GM21786 (cell line): ENCODE data around the gene EMX1.

Experiments
- ATAC-seq: cut with Tn5 transposase; IDR thresholded peaks from one replicate; pipeline ENCODE4 v1.9.1; 2021; ENCODE audit not compliant: unreplicated experiment

Gene EMX1

DNA sequence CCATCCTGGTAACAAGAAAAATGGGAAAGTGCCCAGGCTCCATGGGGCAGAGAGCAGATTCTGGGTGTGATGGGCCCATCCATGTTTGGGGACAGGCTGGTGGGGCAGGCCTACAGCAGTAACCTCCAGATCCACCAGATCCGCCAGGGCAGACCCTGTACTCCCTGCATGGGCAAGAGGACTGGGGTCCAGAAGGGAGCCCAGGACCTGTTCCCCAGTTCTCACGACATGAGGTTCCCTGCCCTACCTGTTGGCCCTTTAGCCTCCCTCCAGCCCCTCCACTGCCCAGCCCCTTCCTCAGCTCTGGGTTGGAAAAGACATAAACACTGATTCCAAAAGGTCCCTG lies 38.7 kb downstream of the EMX1 start:
- no peak for ATAC-seq

DNA sequence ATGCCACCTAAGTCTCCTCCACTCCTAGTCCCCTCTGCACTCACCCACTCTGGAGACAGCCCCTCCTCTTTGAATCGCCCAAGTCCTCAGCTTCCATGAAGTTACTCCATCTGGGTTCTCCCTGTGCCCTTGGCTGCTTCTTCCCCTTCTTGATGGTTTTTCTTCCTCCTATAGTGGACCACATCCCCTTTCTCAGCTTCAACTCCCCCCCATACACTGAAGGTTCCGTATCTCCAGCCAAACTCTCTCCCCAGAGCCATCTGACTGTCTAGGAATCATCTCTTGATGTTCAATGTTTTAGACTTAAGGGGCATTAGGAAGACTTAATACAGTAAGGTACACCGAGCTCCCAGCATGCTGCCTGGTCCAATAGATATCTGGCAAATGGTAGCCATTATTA lies 39.6 kb downstream of the EMX1 start:
- no peak for ATAC-seq

DNA sequence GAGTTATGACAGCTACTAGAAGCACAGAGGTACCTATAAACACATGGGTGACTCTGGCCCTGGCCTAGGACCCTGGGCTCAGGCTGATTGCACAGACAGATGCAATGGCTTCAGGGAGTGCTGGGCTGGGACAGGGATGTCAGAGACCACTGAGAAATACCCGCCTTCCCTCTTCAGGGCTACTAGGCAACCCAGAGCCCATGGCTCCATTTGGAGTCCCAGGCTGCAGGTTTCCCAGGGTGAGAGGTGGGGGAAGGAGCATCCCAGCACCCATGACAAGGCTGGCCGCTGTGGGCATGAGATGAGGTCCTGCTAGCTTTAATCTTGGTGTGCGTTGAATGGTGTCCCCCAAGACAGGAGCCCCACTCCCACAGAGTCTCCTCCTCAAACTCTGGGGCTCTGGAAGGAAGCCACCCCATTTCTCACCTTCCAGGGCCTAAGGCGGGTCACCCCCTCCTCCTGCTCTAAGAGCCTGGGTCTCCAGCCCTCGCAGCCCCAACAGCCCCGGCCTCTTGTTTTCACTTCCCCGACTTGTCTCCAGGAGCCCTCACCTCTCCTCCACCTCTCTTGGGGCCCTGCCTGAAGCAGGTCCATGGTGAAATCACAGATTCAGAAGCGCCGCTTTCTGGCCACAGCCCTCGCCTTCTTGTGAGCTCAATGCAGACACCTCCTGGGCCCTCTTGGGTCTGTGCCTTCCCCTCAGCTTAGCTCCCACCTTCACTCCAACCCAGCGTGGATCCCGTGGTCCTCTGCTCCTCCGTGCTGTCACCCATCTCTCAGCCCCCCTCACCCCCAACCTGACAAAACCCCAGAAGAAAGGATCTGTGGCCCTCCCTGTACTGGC lies 41.4 kb downstream of the EMX1 start:
- ATAC-seq, result no peak

DNA sequence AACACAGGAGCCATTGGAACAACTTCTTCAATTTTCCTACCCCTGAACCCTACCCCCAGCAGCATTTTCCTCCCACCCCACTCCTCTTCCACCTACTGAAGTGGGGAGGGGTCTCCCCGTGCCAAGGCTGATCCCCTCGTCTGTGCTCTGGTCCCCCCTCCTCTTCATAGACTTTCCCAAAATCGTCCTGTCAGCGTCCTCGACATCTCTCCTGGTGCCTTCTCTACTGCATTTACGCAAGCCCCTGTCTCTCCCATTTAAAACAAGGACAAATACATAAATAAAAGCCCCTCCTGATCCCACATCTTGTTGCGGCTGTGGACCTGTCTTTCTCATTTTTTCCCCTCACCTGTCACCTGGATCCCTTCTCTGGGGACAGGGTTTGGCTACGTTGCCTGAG lies 42.2 kb downstream of the EMX1 start:
- ATAC-seq, result no peak

DNA sequence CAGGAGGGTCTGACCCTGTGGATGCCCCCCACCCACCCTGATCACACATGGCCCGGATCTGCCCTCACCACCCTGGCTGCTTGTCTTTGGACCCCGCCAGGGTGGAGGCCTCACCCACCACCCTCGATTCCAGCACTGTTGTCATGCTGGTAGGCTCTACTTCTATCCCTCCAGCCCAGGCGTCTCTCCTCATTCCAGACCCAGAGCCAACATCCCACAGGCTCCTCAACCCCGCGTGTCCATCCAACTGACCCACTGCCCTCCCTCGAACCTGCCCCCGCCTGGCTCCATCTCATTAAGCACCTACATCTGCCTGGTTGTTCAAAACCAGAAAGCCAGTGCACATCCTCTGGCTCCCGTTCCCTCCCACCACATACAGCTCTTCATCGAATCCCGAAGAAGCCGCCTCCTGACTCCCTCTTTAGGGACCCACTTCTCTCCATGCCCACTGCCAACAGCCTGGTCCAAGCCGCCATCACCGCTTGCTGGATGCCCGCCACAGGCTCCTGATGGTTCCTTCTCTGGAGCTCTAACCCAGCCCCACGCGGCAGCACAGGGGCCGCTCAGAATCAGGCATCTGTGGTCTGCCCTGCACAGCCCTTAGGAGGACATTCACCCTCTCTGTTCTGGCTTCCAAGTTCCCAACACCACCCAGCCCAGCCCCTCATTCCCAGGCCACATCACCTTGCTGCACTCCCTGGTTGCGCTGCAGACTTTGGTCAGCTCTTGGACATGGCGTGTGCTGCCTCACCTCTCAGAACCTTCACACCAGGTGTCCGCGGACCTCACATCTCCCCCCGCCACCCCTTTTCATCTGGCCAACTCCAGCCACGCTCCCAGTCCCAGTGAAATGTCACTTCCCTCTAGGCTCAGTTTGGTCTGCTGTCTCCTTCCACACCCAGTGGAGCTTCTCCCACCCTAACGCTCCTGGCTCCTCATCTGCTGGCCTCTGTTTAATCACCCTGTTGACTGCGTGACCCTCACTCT lies 43.0 kb downstream of the EMX1 start:
- no peak for ATAC-seq

DNA sequence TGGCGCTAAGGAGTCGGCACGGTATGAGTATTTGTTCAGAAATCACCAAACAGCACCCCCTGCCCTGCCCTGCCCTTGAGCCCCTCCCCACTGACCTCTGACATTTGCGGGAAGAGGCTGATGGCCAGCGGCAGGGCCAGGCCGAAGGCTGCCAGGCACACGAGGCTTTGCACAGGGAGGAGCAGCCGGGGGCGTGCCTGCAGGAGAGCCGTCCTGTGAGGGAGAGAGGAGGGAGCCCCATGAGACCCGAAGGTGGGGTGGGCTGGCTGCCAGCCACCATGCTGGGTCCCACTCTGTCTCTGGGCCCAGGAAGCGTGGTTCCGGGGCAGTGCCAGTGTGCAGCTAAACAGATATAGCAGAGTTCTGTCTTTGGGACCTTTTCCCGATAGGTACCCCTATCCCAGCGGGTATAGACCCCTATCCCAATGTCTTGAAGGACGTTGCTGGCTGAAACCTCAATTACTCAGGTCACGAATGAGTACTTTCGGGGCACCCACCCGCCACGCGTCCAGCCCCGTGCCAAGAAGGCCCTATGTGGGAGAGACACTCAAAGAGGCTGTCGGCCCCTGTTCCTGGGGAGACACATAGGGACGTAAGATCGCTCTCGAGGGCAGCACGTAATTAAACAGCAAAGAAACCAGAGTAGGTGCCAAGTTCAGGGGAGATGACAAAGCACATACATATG lies 43.9 kb downstream of the EMX1 start:
- ATAC-seq, result no peak

DNA sequence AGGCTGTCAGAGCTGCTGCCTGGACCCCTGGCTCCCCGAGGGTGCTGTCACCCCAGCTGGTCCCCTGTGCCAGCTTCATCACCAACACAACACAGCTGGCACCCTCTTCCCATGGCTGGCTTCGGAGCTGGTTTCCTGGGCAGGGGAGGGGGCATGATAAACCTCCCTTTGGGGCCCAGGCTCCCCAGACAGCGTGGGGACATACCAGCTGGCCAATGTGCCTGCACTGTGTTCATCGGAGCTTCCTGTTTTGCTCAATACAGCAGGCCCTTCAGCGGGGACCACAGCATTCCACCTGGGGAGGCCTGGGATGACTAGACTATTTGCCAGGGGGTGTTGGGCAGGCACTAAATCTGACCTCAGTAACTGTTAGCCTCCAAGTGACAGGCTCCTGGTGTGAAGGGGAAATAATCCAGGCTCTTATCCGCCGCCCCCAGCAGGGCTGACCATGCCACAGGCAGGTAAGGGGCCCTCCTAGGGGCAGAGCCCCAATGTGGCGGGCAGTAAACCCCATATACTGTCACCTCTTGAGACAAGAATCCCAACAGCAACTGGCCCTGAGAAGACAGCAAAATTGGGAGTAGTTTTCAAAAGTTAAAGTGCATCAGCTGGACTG lies 44.6 kb downstream of the EMX1 start:
- no peak for ATAC-seq

DNA sequence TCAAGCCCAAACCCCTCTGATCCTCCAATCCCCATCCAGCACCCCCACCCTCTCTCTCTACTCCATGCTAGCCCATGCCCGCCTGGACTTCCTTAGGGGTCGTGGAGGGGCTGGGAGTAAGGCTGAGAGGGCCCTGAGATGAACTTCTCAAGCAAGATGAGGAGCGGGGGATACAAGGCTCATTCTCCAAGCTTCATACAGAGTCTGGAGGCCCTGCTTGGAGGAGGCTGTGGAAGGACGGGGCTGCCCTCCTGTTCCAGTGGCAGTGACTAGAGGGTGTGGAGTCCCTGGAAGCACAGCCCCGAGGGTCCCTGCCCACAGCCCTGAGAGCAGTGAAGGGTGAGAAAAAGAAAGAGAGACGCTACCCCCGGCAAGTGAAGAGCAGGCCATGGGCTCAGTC lies 45.6 kb downstream of the EMX1 start:
- no peak for ATAC-seq

DNA sequence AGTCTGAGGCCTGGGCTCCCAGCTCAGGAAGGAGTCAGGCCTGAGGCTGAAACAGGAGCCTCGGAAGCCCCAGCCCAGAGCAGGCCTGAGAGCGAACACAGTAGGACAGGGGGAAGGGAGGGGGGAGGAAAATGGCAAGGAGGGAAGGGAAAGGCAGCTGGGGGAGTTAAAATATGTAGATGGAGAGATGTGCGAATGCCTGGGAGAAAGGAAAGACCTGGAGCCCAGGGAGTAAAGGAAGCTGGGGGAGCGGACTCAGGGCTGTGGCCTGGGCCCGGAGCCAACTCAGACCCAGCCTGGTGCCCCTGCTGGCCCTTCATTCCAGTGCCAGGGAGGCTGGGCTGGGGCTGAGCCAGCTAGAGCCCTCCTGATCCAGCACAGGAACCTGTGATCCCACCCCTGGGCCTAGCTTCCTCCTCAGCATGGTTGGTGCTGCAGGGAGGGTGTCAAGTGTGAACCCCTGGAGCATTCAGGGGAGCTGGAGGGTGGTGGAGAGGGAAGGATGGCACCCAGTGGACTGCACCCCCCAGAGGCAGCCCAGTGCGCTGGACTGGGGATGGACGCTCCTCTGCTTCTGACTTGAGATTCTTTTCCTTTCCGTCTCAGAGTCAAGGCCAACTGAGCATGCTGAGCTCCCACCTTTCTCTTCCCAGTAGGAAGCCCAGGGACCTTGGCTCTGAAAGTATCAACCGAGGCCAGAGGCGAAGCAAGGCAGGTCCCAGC lies 46.3 kb downstream of the EMX1 start:
- no peak for ATAC-seq

DNA sequence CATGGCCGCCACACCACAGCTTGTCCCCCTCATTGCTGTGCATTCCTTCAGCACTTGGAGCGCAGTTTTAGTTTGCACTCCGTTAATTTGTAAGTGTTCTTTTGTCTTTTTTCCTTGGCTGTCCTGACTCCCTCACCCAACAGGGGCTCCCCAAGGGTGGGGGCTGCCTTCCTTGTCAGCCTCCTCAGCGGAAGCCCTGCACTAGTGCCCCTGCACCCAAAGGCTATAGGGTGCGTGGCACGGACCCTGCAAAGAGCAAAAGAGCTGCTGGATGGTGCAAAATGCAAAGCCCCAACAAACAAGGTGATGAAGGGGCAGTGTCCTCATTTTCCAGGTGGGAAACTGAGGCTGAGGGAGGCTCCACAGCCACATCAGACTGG lies 46.8 kb downstream of the EMX1 start:
- ATAC-seq, result no peak

DNA sequence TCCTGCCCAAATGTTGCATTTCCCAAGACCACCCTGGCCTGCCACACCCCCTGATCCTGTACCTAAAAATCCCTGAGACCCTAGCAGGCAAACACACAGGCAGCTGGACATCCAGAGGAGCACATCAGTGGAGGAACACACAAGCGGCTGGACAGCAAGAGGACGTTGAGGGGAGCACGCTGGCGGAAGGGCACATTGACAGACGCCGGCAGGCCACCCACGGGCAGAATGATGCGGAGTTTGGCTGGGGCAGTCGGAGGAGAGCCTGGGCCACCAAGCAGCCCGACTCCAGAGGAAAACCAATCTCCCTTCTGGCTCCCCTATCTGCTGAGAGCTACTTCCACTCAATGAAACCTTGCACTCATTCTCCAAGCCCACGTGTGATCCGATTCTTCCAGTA lies 47.7 kb downstream of the EMX1 start:
- no peak for ATAC-seq

DNA sequence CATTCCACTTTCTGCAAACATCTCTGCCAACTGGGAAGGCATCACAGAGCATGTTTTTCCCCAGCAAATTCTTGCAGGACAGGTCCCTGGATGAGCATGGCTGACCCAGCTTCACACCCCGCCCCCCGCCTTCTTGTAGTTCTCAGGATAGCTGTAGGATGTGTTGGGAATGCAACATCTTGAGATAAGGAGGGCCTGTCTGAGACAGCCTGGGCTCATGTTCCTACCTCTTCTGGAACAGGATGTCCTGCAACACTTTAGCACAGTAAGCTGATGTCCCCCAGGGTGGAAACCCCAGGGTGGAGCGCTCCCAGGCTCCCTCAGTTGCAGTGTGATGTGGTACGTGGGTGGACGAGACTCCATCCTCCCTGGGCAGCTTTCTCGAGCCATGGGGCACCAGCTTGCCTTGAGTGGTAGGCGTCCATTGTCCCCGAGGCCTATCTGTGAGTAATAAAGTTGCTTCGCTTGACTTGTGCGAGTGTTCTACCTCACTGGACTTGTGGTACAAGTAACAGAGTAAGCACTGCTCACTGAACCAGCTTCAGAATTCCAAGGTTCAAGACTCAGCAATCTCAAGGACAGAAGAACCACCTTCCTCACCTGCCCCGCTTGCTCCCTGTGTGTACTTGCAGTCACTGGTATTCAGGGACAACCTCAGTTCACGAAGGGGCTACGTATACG lies 48.6 kb downstream of the EMX1 start:
- ATAC-seq, result no peak

DNA sequence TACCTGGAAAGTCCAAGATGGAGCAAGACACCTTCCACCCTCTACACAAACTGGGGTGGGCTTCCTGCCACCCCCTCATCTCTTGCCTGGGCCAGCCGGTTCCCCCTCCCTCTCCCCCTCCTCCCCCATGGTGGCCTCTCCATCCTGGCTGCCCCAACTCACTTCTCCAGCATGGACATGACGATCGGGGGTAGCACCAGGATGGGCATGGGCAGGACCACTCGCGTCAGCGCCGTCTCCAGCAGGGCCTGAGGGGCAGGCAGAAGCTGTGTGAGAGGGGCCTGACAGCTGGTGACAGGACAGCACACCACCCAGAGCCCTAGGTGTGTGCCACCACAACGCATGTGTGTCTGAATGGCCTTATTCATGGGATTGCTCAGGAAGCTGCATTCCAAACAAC lies 51.0 kb downstream of the EMX1 start:
- no peak for ATAC-seq

DNA sequence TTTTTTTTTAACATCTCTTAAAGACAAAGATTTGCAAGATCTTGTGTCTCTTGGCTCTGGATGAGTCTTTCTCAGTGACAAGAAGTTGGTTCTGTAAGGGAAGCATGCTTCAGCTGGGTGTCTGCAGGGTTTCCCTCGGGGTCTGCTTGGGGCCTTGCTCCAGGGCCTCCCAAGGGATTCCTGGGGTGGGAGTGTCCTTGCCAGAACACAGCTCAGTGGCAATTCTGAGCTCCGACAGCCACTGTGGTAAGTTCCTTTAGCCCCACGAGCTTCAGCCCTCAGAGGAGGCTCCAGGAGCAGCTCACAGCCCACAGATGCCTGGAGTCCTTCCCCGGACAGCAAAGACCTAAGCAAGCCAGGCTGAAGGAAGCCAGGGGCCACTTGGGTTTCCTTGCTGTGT lies 52.4 kb downstream of the EMX1 start:
- no peak for ATAC-seq

DNA sequence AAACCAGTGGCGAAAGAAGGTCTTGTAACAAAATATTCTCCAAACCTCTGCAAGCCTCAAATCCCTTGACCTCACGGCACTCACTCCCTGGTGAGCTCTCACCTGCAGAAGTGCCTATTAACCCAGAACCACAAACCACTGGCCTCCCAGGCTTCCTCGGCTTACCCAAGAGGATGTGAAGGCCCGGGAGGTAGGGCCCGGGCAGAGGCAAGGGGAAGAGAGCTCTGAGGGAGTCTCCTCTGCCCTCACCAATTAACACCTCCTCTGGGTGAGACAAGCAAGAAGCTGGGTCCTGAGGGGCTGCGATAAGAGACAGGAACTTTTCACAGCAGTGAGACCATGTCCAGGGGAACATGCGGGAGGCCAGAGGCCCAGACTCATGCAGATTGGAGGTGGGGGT lies 53.7 kb downstream of the EMX1 start:
- no peak for ATAC-seq

DNA sequence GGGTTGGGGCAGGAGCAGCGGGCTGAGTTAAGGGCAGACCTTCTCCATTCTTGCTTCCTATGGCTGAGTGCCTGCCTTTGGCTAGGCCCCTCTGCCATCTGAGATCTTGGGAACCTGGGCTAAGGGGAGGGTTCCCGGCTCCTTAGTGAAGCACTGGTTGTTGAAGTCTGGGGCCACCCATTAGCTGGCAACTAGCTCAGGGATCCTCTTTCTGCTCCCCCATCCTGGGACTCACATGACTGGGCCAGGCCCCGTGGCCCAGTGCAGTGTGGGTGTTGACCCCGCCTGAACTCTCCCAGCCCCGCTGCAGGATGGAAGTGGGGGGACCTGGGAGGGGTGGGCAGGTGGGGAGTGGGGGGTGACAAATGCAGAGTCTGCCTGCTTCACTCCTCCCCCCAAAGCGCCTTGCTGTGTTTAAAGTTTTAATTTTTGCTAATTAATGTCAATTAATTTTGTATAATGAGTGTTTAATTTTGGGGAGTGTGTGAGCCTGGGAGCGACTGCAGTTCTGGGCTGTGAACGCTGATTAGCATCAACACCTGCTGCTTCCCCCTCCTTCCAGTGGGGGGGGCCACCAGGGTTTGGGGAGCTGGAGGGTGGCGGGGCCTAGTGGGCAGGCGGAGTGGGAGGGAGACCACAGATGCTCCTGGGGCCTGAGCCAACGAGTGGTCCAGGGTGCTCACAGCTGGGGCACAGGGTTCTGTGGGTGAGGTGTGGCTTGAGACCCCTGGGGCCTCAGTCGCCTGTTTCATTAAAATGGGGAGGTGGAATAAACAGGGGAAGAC lies 55.2 kb downstream of the EMX1 start:
- no peak for ATAC-seq

DNA sequence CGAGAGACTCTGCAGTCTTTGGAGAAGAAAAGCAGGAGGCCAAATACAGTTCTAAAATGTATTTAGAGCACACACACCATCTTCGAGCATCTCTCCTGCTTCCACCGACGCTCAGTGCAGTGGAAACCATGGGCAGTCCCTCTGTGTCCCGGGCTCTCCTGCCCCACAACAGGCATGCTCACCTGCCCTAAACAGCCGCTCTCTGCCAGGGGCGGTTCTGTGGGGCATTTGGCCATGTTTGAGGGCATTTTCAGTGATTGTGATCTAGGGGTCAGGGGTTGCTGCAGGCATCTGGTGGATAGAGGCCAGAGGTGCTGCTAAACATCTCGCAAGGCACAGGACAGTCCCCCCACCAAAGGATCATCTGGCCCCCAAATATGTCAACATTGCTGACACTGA lies 55.8 kb downstream of the EMX1 start:
- ATAC-seq, result no peak

DNA sequence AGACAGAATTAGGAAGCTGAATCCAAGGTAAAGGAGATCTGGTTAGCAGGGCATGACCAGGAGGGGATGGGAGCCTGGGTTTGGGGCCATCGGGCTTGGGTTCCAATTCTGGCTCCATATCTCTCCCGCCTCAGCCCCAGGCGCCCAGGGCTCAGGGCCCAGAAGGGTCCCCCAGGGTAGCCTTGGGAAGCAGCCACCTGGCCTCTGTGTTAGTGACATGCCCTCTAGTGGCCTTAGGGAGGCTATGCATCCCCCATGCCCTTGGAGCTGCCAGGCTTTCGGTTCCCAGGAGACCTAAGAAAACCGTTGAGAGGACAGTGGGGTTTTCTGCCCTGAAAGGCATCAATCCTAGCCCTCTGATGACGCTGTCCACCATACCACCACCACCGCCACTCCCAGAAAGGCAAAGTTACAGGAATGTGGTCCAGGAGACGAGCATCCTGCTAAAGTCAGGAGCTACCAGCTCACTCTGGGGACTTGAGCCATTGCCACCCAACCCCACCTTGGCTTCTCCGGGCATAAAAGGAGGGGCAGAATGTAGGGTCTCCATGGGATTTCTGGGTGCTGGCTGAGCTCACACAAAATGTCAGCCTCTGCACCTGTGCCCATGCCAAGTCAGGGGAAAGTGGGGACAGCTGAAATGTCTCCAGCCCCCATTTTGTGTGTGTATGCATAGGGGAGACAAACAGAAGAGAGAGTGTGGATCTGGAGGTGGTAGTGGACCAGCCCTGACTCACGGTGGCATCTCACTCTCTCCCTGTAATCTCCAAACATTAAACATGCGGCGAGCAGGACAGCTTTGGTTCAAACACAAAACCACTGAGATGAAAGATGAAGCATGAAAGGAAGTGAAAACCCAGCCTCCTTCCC lies 56.5 kb downstream of the EMX1 start:
- peak; percentile 88 for ATAC-seq
